ENCODE measurements around the gene FSTL4. TPM values are rescaled to one million over a fixed set of nuclear protein-coding genes. Genes with fewer than 3 reads are reported as not detected.

FSTL4 gene
- polyA plus RNA-seq, 3 donors, result not detected

DNA sequence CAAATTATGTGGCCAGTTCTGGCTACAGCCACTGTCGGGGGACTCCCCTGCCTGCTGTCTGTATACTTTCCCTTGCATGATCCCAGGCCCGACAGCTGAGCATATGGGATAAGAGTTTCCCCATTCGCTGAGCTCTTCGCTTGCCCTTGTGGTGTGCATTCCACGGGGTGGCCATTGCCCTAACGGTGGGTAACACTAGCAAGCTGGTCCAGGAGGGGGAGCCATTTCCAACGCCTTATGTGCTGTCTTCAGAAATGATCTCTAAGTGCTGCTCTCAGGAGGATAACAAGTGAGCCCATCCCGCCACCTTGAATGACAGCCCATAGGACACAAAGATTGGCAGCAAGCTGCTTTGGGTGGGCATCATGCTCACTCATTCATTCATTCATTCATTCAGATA is 190.9 kb downstream of the FSTL4 start:
- Histone ChIP-seq H2AFZ (ENCODE audit: insufficient read depth, low read depth, low read length, poor library complexity, severe bottlenecking) (no peak overlapping the region), H3K27ac (ENCODE audit: low read depth in 1 of 2, low read length in 2 of 2) (no peak overlapping the region), H3K27me3 (ENCODE audit: control insufficient read depth in 2 of 2, insufficient read depth in 2 of 2, low read length in 2 of 2) (no peaks in the 10 kb centered on the region), H3K9me3 (replicated peaks in 1 of 2; ENCODE audit: control insufficient read depth in 1 of 2, insufficient read depth in 1 of 2, low read length in 2 of 2) (no peaks in the 10 kb centered on the region), H3K4me3 (replicated peaks in 1 of 3; ENCODE audit: low read depth in 2 of 3, low read length in 3 of 3) (no peak overlapping the region), H3K36me3 (replicated peaks in 1 of 2; ENCODE audit: control insufficient read depth in 1 of 2, insufficient read depth in 2 of 2, low read length in 2 of 2) (no peaks in the 10 kb centered on the region), H4K20me1 (ENCODE audit: insufficient read depth, low read length) (no peaks in the 10 kb centered on the region), H3K4me2 (replicated peaks; ENCODE audit: extremely low read depth, low read length, poor library complexity, severe bottlenecking) (no peak overlapping the region), H3K79me2 (ENCODE audit: insufficient read depth, low read length) (no peaks in the 10 kb centered on the region), H3K4me1 (ENCODE audit: control insufficient read depth in 1 of 2, insufficient read depth in 2 of 2, low read length in 2 of 2) (no peaks in the 10 kb centered on the region), H3K9ac (ENCODE audit: insufficient read depth, low read length, poor library complexity, severe bottlenecking) (no peak overlapping the region)
- Mint-ChIP-seq H3K36me3 (no peaks in the 10 kb centered on the region), H3K4me1 (peaks cover 4% of the 10 kb centered on the region), H3K9me3 (no peaks in the 10 kb centered on the region), H3K27ac (no peak overlapping the region), H3K4me3 (no peak overlapping the region), H3K27me3 (ENCODE audit: low read depth in 3 of 3) (peaks cover 13 to 29% (median 14%) of the 10 kb centered on the region in 3 donors)
- intact Hi-C loops (cut with micrococcal nuclease), result loop anchor here (5.0 to 10.0 kb wide), 3 partner anchors 103 to 446 kb away; no protein-coding TSS in a partner anchor
- 67% methylated on average over 8 of the region's 8 CpGs for WGBS (ENCODE audit: insufficient coverage)
- TF ChIP-seq, protein P1, sequence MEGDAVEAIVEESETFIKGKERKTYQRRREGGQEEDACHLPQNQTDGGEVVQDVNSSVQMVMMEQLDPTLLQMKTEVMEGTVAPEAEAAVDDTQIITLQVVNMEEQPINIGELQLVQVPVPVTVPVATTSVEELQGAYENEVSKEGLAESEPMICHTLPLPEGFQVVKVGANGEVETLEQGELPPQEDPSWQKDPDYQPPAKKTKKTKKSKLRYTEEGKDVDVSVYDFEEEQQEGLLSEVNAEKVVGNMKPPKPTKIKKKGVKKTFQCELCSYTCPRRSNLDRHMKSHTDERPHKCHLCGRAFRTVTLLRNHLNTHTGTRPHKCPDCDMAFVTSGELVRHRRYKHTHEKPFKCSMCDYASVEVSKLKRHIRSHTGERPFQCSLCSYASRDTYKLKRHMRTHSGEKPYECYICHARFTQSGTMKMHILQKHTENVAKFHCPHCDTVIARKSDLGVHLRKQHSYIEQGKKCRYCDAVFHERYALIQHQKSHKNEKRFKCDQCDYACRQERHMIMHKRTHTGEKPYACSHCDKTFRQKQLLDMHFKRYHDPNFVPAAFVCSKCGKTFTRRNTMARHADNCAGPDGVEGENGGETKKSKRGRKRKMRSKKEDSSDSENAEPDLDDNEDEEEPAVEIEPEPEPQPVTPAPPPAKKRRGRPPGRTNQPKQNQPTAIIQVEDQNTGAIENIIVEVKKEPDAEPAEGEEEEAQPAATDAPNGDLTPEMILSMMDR (IDR thresholded peaks at IDR 0.05), result no peak
- DNase-seq, result no peak

DNA sequence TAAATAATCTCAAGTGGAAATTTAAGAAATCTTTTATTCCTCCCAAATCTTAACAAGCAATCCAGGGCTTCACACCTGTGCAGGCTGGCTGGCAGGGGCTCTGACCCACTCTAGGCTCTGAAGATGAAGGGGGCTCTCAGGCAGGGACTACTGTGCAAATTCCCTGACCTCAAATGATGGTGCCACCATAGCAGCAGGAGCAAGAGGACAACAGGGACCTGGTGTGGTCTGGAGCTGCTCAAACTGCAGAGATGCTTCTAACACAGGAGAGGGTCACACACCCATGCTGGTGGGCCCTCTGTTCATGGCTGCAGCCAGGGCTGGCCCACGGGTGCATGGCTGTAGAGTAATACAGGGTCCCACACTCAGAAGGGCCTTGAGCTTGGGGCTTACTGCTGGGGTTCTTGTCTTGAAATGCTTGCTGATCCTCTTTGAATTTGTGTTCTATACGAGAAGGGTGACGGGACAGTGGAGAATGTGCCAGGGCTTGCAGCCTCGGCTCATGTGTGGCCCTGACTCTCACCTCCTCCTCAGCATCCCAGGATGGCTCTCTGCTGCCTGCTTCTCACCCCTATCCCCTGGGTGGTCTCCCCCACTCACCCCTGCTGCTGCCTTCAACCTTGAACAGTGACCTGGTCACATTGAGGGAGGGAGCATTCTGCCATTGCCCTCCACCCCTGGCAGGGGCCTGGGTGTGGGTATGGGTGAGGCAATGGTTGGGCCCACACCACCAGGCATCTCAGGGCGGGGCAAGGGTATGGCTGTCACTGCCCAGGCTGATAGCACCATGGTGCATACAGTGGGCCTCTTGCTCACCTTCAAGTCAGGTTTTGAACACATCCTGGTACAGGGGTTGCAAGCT is 191.7 kb downstream of the FSTL4 start:
- Histone ChIP-seq H3K4me1 (ENCODE audit: control insufficient read depth in 1 of 2, insufficient read depth in 2 of 2, low read length in 2 of 2) (no peaks in the 10 kb centered on the region), H3K9ac (ENCODE audit: insufficient read depth, low read length, poor library complexity, severe bottlenecking) (no peak overlapping the region), H2AFZ (ENCODE audit: insufficient read depth, low read depth, low read length, poor library complexity, severe bottlenecking) (no peak overlapping the region), H3K79me2 (ENCODE audit: insufficient read depth, low read length) (no peaks in the 10 kb centered on the region), H4K20me1 (ENCODE audit: insufficient read depth, low read length) (no peaks in the 10 kb centered on the region), H3K4me2 (replicated peaks; ENCODE audit: extremely low read depth, low read length, poor library complexity, severe bottlenecking) (no peak overlapping the region), H3K9me3 (replicated peaks in 1 of 2; ENCODE audit: control insufficient read depth in 1 of 2, insufficient read depth in 1 of 2, low read length in 2 of 2) (no peaks in the 10 kb centered on the region), H3K27ac (ENCODE audit: low read depth in 1 of 2, low read length in 2 of 2) (no peak overlapping the region), H3K27me3 (ENCODE audit: control insufficient read depth in 2 of 2, insufficient read depth in 2 of 2, low read length in 2 of 2) (peaks cover 0 to 3% of the 10 kb centered on the region in 2 donors), H3K36me3 (replicated peaks in 1 of 2; ENCODE audit: control insufficient read depth in 1 of 2, insufficient read depth in 2 of 2, low read length in 2 of 2) (no peaks in the 10 kb centered on the region), H3K4me3 (replicated peaks in 1 of 3; ENCODE audit: low read depth in 2 of 3, low read length in 3 of 3) (no peak overlapping the region)
- TF ChIP-seq, protein P1 (IDR thresholded peaks at IDR 0.05), result no peak
- WGBS (ENCODE audit: insufficient coverage), result 100% methylated on average over 4 of the region's 5 CpGs
- no peak overlapping the region for H3K4me3 Mint-ChIP-seq
- H3K4me1 Mint-ChIP-seq, result peaks cover 4% of the 10 kb centered on the region
- H3K27ac Mint-ChIP-seq, result peak overlapping the region in 2 of 7 donors; percentile 8 to 10
- intact Hi-C loops (cut with micrococcal nuclease), result loop anchor here (5.0 to 10.0 kb wide), 3 partner anchors 104 to 447 kb away; no protein-coding TSS in a partner anchor
- peaks cover 13 to 25% (median 15%) of the 10 kb centered on the region in 3 donors for H3K27me3 Mint-ChIP-seq (ENCODE audit: low read depth in 3 of 3)
- no peaks in the 10 kb centered on the region for H3K9me3 Mint-ChIP-seq
- no peaks in the 10 kb centered on the region for H3K36me3 Mint-ChIP-seq
- DNase-seq, result no peak

All from CD14-positive monocyte (primary cell).